Subcutaneous adipose tissue (tissue), 4 donors: ENCODE data around the gene PDGFB. TPM values are rescaled to one million over a fixed set of nuclear protein-coding genes. Genes with fewer than 3 reads are reported as not detected.

ENCODE experiments used
- CTCF ChIP-seq: fragments of 450-650 bp; IDR thresholded peaks from one replicate; pipeline ENCODE4 v1.5.1; 2016; ENCODE audit warnings: low read depth, mild to moderate bottlenecking, control low read depth, antibody characterized with exemption, moderate library complexity
- total RNA-seq, 4 donors: library from RNA; depleted of rRNA; stranded (reverse); fragments of >200 nt; gene quantifications; one replicate each; pipeline ENCODE4 v1.1.0, GENCODE V29; 2016

PDGFB gene
- total RNA-seq, 4 donors from 2014 or later: 5.8 to 41.3 (median 8.4) TPM

- no peak for TF ChIP-seq CTCF
Measured at GRCh38 chr22:39225591-39225990, 19.2 kb downstream of the PDGFB start.

- no peak for TF ChIP-seq CTCF
Measured at GRCh38 chr22:39224550-39224949, 20.2 kb downstream of the PDGFB start.

- TF ChIP-seq CTCF: no peak
Measured at GRCh38 chr22:39223091-39223710, 21.6 kb downstream of the PDGFB start.

GRCh38 chr22:39221999-39222686 is 22.6 kb downstream of the PDGFB start:
- TF ChIP-seq CTCF: no peak

GRCh38 chr22:39220890-39221850 is 23.6 kb downstream of the PDGFB start:
- no peak for TF ChIP-seq CTCF

GRCh38 chr22:39220450-39220849 is 24.3 kb downstream of the PDGFB start:
- TF ChIP-seq CTCF: no peak
